Body of pancreas (tissue), 4 donors: Measurements from ENCODE around the gene RCOR1. TPM values are rescaled to one million over a fixed set of nuclear protein-coding genes. Genes with fewer than 3 reads are reported as not detected.

Experiments used
- ATAC-seq: fragments of 150-250 bp; one replicate; pipeline ENCODE4 v1.9.1; 2016
- DNase-seq, 4 donors: peaks; one replicate each; pipeline ENCODE4 v3.0.0-alpha.2; 2019
- H3K27ac ChIP-seq, 4 donors: fragments of 200-600 bp; sonication (generic); 1 replicate in 3 of 4; 2 replicates in 1 of 4; pipeline versions ENCODE4 v1.5.1 to v1.6.1; 2016 to 2019; ENCODE audit warnings: mild to moderate bottlenecking in 1 of 4, mixed read lengths in 1 of 4, moderate library complexity in 1 of 4
- H3K27me3 ChIP-seq, 2 donors: fragments of 200-600 bp; sonication (generic); one replicate each; pipeline ENCODE4 v1.6.0; 2016; ENCODE audit warnings: mild to moderate bottlenecking in 1 of 2
- H3K36me3 ChIP-seq, 2 donors: fragments of 200-600 bp; sonication (generic); replicated peaks in 1 of 2; 2 replicates each; pipeline ENCODE4 v1.5.1; 2016; ENCODE audit warnings: low read depth in 2 of 2; ENCODE audit not compliant: insufficient read depth in 1 of 2
- H3K4me1 ChIP-seq: fragments of 200-600 bp; sonication (generic); one replicate; pipeline ENCODE4 v1.6.0; 2016
- H3K4me3 ChIP-seq, 2 donors: fragments of 200-600 bp; sonication (generic); 1 replicate in 1 of 2; 2 replicates in 1 of 2; pipeline ENCODE4 v1.5.1; 2016 to 2019
- H3K9me3 ChIP-seq, 3 donors: fragments of 200-600 bp; sonication (generic); 1 replicate in 2 of 3; 2 replicates in 1 of 3; pipeline ENCODE4 v1.5.1; 2016
- POLR2A ChIP-seq, 3 donors: fragments of 450-650 bp; IDR thresholded peaks; one replicate each; pipeline ENCODE4 v1.6.1; 2016; ENCODE audit warnings: antibody characterized with exemption in 3 of 3, mild to moderate bottlenecking in 2 of 3
- WGBS, 2 donors: methylation state at CpG; one replicate each; pipeline ENCODE4 v1.1.5; 2017; 5-methylcytosine and 5-hydroxymethylcytosine counted together
- intact Hi-C: fragments of 100-400 bp; cut with DNase I; formaldehyde crosslinking; loops from one replicate; pipeline ENCODE4 v1.15.1; 2023
- total RNA-seq, 2 donors: library from RNA; depleted of rRNA; stranded (reverse); fragments of >200 nt; gene quantifications; one replicate each; pipeline ENCODE4 v1.1.0, GENCODE V29; 2016
- TF ChIP-seq, protein P1 (sequence below), 7 experiments: fragments of 450-650 bp in 4 of 7; fragments of 200-600 bp in 3 of 7; sonication (generic) in 3 of 7; IDR thresholded peaks; one replicate each; pipeline ENCODE4 v1.5.1; 2016 to 2019; ENCODE audit warnings: antibody characterized with exemption in 7 of 7

The RCOR1 gene
- total RNA-seq, 2 donors from 2014 or later: 6.3 to 6.7 TPM

DNA sequence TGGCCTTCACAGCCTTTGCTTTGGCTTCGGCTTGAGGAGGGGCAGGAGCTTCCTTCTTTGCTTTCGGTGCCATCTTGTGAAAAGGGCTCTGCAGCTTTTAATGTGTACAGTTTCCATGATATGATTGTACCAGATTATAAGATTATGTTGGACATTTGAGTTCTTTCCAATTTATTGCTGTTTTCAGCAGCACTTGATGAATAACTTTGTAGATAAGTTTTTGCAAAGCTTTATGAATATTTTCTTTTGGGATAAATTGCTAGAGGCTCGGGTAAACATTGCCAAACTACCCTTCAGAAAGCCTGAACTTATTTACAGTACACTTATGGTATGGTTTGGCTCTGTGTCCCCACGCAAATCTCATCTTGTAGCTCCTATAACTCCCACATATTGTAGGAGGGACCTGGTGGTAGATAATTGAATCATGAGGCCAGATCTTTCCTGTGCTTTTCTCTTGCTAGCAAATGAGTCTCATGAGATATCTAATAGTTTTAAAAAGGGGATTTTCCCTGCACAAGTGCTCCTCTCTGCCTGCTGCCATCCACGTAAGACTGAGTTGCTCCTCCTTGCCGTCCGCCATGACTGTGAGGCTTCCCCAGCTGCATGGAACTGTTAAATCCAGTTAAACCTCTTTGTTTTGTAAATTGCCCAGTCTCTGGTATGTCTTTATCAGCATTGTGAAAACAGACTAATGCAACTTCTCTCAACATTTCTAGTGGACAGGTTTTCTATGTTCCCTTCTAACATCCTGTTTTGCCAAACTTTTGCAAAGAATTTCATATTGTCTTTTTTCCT lies 70.4 kb downstream of the RCOR1 start:
- Histone ChIP-seq H3K36me3 (no peaks in the 10 kb centered on the region), H3K4me1 (peaks cover 27% of the 10 kb centered on the region), H3K27me3 (no peaks in the 10 kb centered on the region), H3K27ac (no peak overlapping the region), H3K9me3 (no peaks in the 10 kb centered on the region), H3K4me3 (no peak overlapping the region)
- ATAC-seq: no peak
- intact Hi-C loops: no loop called here
- TF ChIP-seq POLR2A (IDR thresholded peaks at IDR 0.05): no peak
- TF ChIP-seq, protein P1, sequence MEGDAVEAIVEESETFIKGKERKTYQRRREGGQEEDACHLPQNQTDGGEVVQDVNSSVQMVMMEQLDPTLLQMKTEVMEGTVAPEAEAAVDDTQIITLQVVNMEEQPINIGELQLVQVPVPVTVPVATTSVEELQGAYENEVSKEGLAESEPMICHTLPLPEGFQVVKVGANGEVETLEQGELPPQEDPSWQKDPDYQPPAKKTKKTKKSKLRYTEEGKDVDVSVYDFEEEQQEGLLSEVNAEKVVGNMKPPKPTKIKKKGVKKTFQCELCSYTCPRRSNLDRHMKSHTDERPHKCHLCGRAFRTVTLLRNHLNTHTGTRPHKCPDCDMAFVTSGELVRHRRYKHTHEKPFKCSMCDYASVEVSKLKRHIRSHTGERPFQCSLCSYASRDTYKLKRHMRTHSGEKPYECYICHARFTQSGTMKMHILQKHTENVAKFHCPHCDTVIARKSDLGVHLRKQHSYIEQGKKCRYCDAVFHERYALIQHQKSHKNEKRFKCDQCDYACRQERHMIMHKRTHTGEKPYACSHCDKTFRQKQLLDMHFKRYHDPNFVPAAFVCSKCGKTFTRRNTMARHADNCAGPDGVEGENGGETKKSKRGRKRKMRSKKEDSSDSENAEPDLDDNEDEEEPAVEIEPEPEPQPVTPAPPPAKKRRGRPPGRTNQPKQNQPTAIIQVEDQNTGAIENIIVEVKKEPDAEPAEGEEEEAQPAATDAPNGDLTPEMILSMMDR (IDR thresholded peaks at IDR 0.05): no peak
- DNase-seq: no peak
- 74 to 81% methylated on average over 7 of the region's 7 CpGs for WGBS, 2 donors

DNA sequence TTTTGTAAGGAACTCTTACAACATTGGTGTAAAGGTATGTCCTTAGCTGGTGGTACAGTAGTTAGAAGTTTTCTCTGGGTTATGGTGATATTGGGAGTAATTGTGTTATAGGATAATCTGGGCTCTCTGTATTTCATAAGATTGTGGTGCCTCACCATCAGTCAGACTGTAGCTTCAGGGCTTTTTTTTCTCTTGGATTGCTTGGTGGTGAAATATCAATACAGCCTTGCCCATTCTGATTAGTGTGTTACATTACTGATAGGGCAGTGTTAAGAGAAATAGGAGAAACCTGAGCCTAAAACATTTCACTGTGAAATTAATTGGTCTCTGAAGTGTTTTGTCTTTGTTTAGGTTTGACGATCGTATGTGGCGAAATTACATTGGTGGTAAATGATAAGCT lies 71.0 kb downstream of the RCOR1 start:
- no peaks in the 10 kb centered on the region for H3K9me3 ChIP-seq
- no peaks in the 10 kb centered on the region for H3K36me3 ChIP-seq
- TF ChIP-seq POLR2A (IDR thresholded peaks at IDR 0.05): no peak
- TF ChIP-seq, protein P1 (IDR thresholded peaks at IDR 0.05): no peak
- DNase-seq (no peak), ATAC-seq (no peak)
- intact Hi-C loops: no loop called here
- peaks cover 27% of the 10 kb centered on the region for H3K4me1 ChIP-seq
- no peak overlapping the region for H3K4me3 ChIP-seq
- H3K27me3 ChIP-seq: no peaks in the 10 kb centered on the region
- H3K27ac ChIP-seq: no peak overlapping the region
- WGBS, 2 donors: 16 to 40% methylated on average over 3 of the region's 3 CpGs

DNA sequence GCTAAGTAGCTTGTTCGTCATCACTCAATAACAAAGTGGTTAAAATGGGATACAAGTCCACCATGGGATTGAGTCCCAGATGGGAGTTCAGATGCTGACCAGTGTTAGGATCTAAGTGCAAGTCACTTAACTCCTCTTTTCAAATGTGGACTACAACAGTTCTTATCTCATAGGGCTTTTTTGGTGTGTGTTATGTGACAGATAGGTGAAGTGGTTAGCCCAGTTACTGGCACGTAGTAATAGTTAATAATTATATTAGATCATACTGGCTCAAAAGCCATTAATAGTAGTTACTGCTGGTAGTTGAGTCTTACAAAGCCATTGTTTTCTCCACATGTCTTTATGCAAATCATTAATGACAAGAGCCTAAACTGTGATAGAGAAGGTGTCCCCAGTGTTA lies 73.2 kb downstream of the RCOR1 start:
- intact Hi-C loops: no loop called here
- TF ChIP-seq, protein P1 (IDR thresholded peaks at IDR 0.05): no peak
- no peak for TF ChIP-seq POLR2A (IDR thresholded peaks at IDR 0.05)
- no peaks in the 10 kb centered on the region for H3K36me3 ChIP-seq
- 49% methylated on average over 2 of the region's 2 CpGs for WGBS, 2 donors
- no peaks in the 10 kb centered on the region for H3K9me3 ChIP-seq
- no peak for DNase-seq
- H3K4me1 ChIP-seq: peaks cover 27% of the 10 kb centered on the region
- no peak overlapping the region for H3K4me3 ChIP-seq
- H3K27ac ChIP-seq: no peak overlapping the region
- ATAC-seq: no peak
- H3K27me3 ChIP-seq: no peaks in the 10 kb centered on the region

DNA sequence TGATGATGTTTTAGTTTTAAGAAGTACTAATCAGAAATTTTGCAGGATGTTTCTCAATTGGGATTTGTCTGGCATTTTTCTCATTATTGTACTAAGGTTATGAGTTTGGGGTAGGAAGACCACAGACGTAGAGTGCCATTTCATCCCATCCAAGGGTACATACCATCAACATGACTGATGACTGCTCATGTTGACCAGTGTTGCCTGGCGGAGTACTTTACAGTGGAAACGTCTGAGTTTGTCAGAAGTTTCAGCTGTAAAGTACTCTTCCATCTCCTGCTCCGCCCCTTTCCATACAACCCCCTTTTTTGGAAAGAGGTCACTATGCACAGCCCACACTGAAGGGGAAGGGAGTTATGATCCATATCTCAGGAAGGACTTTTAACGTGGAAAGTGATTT lies 74.2 kb downstream of the RCOR1 start:
- Histone ChIP-seq H3K36me3 (no peaks in the 10 kb centered on the region), H3K27me3 (no peaks in the 10 kb centered on the region), H3K4me3 (no peak overlapping the region), H3K27ac (no peak overlapping the region), H3K9me3 (no peaks in the 10 kb centered on the region), H3K4me1 (peaks cover 27% of the 10 kb centered on the region)
- DNase-seq (no peak), ATAC-seq (no peak)
- intact Hi-C loops: no loop called here
- no peak for TF ChIP-seq POLR2A (IDR thresholded peaks at IDR 0.05)
- TF ChIP-seq, protein P1 (IDR thresholded peaks at IDR 0.05): no peak
- 85 to 93% methylated on average over 5 of the region's 5 CpGs for WGBS, 2 donors

DNA sequence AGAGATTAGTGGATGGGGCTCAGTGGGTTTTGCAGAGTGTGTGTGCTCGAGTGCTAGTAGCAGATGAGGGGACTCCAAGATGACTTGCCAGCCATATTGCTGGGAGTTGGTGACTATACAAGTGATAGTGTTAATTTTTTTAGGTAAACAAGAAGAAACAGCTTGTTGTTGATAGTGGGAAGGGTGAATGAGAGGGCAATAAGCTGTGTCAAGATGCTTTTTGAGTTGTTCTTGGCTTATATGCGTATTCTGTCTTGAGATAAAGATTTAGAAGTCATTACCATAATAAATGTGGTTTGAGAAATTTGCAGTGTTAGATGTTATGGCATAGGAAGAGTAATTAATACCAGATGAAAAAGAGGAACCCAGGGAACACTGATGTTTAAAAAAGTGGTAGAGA lies 75.3 kb downstream of the RCOR1 start:
- H3K36me3 ChIP-seq: no peaks in the 10 kb centered on the region
- WGBS, 2 donors: 74 to 80% methylated on average over 2 of the region's 2 CpGs
- no peak overlapping the region for H3K4me3 ChIP-seq
- H3K4me1 ChIP-seq: peaks cover 24% of the 10 kb centered on the region
- intact Hi-C loops: no loop called here
- TF ChIP-seq, protein P1 (IDR thresholded peaks at IDR 0.05): no peak
- no peak for TF ChIP-seq POLR2A (IDR thresholded peaks at IDR 0.05)
- no peak overlapping the region for H3K27ac ChIP-seq
- no peaks in the 10 kb centered on the region for H3K9me3 ChIP-seq
- ATAC-seq (no peak), DNase-seq (no peak)
- no peaks in the 10 kb centered on the region for H3K27me3 ChIP-seq
